NCI-H2107 treated with DMSO at 0.1 percent for 48 hours (cell line): ENCODE results near the gene MAP3K4.

Source experiments
- DNase-seq: peaks from one replicate; lab custom pipeline; 2025; ENCODE audit not compliant: unreplicated experiment; lab: John Stamatoyannopoulos, UW

MAP3K4 gene

GRCh38 chr6:160998766-160999165 lies 7.2 kb downstream of the MAP3K4 start:
- no peak for DNase-seq

- DNase-seq: no peak
Measured at GRCh38 chr6:160999516-160999915, 7.9 kb downstream of the MAP3K4 start.

- DNase-seq: no peak
Measured at GRCh38 chr6:161000632-161001031, 9.1 kb downstream of the MAP3K4 start.

- DNase-seq: peak; percentile 56
Measured at GRCh38 chr6:161001421-161001820, 9.9 kb downstream of the MAP3K4 start.

- DNase-seq: no peak
Measured at GRCh38 chr6:161003336-161003735, 11.8 kb downstream of the MAP3K4 start.

- no peak for DNase-seq
Measured at GRCh38 chr6:161008245-161008644, 16.7 kb downstream of the MAP3K4 start.

GRCh38 chr6:161009991-161010390 lies 18.4 kb downstream of the MAP3K4 start:
- DNase-seq: no peak

- DNase-seq: no peak
Measured at GRCh38 chr6:161010418-161010817, 18.8 kb downstream of the MAP3K4 start.

- no peak for DNase-seq
Measured at GRCh38 chr6:161011492-161012480, 20.2 kb downstream of the MAP3K4 start.

GRCh38 chr6:161013695-161014094 lies 22.1 kb downstream of the MAP3K4 start:
- no peak for DNase-seq

- DNase-seq: no peak
Measured at GRCh38 chr6:161017766-161018564, 26.4 kb downstream of the MAP3K4 start.

GRCh38 chr6:161019324-161019839 lies 27.8 kb downstream of the MAP3K4 start:
- DNase-seq: no peak

GRCh38 chr6:161021543-161021942 lies 30.0 kb downstream of the MAP3K4 start:
- no peak for DNase-seq

GRCh38 chr6:161021998-161022743 lies 30.6 kb downstream of the MAP3K4 start:
- no peak for DNase-seq

- DNase-seq: no peak
Measured at GRCh38 chr6:161023316-161023715, 31.7 kb downstream of the MAP3K4 start.

GRCh38 chr6:161024364-161024920 lies 32.9 kb downstream of the MAP3K4 start:
- no peak for DNase-seq

- DNase-seq: no peak
Measured at GRCh38 chr6:161027385-161027784, 35.8 kb downstream of the MAP3K4 start.

- DNase-seq: no peak
Measured at GRCh38 chr6:161029195-161029809, 37.7 kb downstream of the MAP3K4 start.

- DNase-seq: no peak
Measured at GRCh38 chr6:161031721-161032495, 40.3 kb downstream of the MAP3K4 start.
